Activated T-helper 17 cell treated with anti-CD3 and anti-CD28 coated beads, Interleukin-2, amount 50 U/mL, for 72 hours (primary cell): ENCODE results near the gene RAPGEF3. TPM values are rescaled to one million over a fixed set of nuclear protein-coding genes. Genes with fewer than 3 reads are reported as not detected.

Experiments used
- ATAC-seq: fragments of 150-1000 bp; cut with Tn5 transposase; replicated peaks from 2 replicates; pipeline ENCODE4 v1.10.0; 2021; ENCODE audit warnings: mild to moderate bottlenecking, moderate library complexity
- H3K27ac Mint-ChIP-seq: one replicate; pipeline ENCODE4 v1.8.0; 2022; ENCODE audit warnings: mixed read lengths
- H3K27me3 Mint-ChIP-seq: one replicate; pipeline ENCODE4 v1.8.0; 2022; ENCODE audit warnings: mixed read lengths
- H3K36me3 Mint-ChIP-seq: one replicate; pipeline ENCODE4 v1.8.0; 2022; ENCODE audit warnings: low read depth, mild to moderate bottlenecking, mixed read lengths
- H3K4me1 Mint-ChIP-seq: one replicate; pipeline ENCODE4 v1.8.0; 2022; ENCODE audit warnings: mixed read lengths
- H3K4me3 Mint-ChIP-seq: one replicate; pipeline ENCODE4 v1.8.0; 2022; ENCODE audit warnings: mild to moderate bottlenecking, mixed read lengths
- H3K9me3 Mint-ChIP-seq: one replicate; pipeline ENCODE4 v1.8.0; 2022; ENCODE audit warnings: mixed read lengths
- total RNA-seq, 2 donors: library from RNA; stranded (reverse); gene quantifications; one replicate each; pipeline ENCODE4 v1.2.3, GENCODE V29; 2022

Gene RAPGEF3
- total RNA-seq, 2 donors from 2014 or later: 1.4 to 8.4 TPM

DNA sequence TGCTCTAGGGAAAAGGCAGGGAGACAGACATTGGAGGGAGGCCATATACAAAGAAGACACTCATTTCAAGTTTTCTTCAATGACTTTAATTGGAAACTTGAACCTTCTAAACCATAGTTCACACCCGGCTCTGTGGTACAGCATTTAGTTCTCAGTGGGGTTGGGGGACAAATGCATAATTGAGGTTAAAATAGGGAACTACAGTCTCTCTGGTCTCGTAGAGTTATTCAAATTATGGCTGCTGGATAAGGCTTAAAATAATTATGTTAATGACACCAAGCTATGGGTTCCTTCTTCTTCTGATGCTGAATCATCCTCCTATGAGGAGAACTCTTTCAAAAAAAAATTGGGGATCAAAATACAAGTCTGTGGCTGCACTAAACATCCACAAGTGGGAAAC is 49.0 kb downstream of the RAPGEF3 start:
- Mint-ChIP-seq H3K36me3 (peaks cover 10% of the 10 kb centered on the region), H3K27me3 (no peaks in the 10 kb centered on the region), H3K4me1 (peaks cover 22% of the 10 kb centered on the region), H3K4me3 (no peak overlapping the region), H3K9me3 (no peaks in the 10 kb centered on the region), H3K27ac (peak overlapping the region; percentile 34)
- ATAC-seq: no peak

DNA sequence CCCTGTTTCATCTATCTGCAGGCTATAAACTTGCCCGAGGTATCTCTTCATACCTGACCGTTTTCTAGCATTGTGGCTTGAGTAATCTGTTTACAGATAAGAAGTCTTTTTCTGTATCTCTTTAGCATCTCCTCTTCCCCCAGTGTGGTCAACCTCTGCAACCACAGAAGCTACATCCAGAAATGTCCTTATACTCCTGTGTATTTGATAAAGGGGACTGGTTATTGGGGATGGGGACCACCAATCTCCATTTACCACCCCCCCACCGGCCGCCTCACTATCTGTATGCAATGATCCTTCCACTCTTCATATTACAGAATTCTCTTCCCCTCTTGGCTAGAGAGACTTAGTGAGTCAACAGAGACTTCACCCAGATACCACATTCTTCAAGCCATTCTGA is 49.4 kb downstream of the RAPGEF3 start:
- Mint-ChIP-seq H3K4me1 (peaks cover 23% of the 10 kb centered on the region), H3K9me3 (no peaks in the 10 kb centered on the region), H3K36me3 (peaks cover 10% of the 10 kb centered on the region), H3K4me3 (no peak overlapping the region), H3K27me3 (no peaks in the 10 kb centered on the region), H3K27ac (peak overlapping the region; percentile 34)
- no peak for ATAC-seq

DNA sequence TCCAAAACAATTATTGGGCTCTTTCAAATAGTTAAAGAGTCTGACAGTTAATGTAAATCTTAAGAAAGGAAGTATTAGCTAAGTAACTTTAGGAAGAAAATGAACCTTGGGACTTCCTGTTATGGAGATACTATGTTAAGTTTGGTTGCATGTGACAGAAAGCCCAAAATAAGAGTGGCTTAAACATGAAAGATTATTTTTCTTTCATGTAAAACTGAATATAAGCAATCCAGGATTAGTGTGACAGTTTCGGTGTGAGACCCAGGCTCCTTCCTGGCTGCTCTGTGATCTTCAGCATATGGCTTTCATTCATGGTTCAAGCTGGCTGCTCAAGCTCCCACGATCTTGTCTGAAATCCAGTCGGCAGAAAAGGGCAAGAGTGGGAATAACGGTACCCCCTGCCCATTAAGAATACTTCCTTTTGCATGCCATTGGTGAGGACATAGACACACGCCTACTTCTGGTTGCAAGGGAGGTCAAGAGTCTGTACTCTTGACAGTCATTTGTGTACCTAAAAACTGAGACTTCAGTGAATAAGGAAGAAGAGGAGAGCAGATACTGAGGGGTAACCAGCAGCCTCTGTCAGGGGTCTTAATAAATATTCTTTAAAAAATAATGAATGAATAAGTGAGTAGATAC is 50.7 kb downstream of the RAPGEF3 start:
- Mint-ChIP-seq H3K36me3 (peaks cover 20% of the 10 kb centered on the region), H3K4me3 (peak overlapping the region; percentile 98), H3K27ac (peak overlapping the region; percentile 70), H3K27me3 (no peaks in the 10 kb centered on the region), H3K4me1 (peaks cover 34% of the 10 kb centered on the region), H3K9me3 (no peaks in the 10 kb centered on the region)
- no peak for ATAC-seq

DNA sequence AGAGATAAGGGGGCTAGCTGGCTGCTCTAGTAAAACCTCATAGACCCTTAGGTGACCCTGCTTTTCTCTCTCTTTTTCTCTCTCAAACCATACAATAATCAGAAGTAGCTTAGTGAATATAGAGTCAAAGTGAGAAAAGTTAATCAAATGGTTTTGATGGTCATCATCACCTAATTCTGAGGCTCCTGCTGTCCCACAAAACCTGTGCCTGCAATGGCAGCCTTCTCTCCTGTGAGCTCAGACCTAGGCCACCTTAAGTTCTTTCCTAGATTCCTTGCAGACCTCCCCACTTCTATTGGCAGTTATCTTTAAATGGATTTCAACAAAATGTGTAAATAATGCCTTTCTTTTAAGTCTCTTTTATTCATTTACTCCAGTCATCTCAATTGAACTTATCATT is 51.3 kb downstream of the RAPGEF3 start:
- H3K9me3 Mint-ChIP-seq: no peaks in the 10 kb centered on the region
- no peak for ATAC-seq
- H3K36me3 Mint-ChIP-seq: peaks cover 26% of the 10 kb centered on the region
- peak overlapping the region; percentile 70 for H3K27ac Mint-ChIP-seq
- peak overlapping the region; percentile 98 for H3K4me3 Mint-ChIP-seq
- H3K4me1 Mint-ChIP-seq: peaks cover 34% of the 10 kb centered on the region
- no peaks in the 10 kb centered on the region for H3K27me3 Mint-ChIP-seq

DNA sequence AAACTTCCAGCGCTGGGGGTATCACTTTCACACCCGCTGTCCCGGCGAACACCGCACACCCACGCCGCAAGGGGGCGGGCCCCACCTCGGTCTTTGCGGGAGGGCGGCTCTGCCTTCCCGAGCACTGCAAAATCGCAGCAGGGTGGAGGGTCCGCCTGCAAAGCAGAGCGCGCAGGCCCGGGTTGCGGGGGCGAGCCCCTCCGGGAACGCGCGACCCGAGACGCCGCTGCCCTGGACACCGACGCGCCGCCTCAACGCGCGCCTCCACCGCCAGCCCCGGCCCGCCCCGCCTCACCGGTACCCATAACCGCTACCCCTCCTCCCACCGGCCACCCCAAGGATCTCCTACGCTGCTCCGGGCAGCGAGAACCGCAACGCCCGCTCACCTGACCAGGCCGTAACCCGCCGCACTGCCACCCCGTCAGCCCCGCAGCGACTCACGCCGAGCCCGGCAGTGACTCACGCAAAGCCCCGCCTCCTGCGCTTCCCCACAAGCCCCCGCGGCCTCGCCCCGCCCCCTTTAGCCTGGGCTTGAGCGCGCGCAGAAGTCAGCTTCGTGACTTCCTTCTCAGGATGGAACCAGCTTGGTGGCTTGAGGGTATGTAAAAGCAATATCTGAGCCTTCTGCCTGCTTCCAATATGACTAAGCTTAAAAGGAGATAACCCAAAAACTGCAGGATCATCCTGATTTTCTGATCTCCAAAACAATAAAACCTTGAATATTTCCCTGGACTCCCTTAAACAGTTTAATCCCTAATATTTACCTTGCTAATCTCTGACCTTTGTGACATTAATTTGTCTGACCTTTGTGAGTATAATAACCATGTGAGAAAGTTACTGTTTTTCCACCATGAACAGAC is 52.9 kb downstream of the RAPGEF3 start, which contains the start of gene RPAP3:
TSS of gene RPAP3 (minus strand) at position 465 of the 860 bp plus-strand sequence. CDS start 3,190 bp downstream, outside the sequence.
- Mint-ChIP-seq H3K4me3 (peak within 1 kb of the TSS; percentile 98), H3K9me3 (no peaks in the 10 kb centered on the region), H3K36me3 (peaks cover 41% of the 10 kb centered on the region), H3K27ac (peak within 1 kb of the TSS; percentile 97), H3K27me3 (no peaks in the 10 kb centered on the region), H3K4me1 (peaks cover 34% of the 10 kb centered on the region)
- peak; percentile 94 for ATAC-seq

DNA sequence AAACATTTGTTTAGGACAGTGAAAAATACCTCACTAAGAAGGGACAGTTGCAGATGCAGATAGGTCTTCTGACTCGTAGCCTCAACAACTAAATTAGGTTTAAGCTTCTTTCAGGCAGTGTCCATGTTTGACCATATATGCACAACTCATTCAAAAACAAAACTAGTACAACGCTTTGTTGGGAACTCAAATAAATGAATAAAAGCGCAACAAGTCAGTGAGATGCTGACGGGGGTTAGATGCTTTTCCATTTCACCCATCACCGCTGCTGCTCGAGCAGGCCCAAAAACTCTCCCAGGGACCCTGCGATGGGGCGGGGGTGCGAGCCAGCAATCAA is 53.5 kb downstream of the RAPGEF3 start:
- Mint-ChIP-seq H3K9me3 (no peaks in the 10 kb centered on the region), H3K36me3 (peaks cover 47% of the 10 kb centered on the region), H3K4me3 (peak overlapping the region; percentile 98), H3K27me3 (no peaks in the 10 kb centered on the region), H3K27ac (peak overlapping the region; percentile 47), H3K4me1 (peaks cover 34% of the 10 kb centered on the region)
- no peak for ATAC-seq

DNA sequence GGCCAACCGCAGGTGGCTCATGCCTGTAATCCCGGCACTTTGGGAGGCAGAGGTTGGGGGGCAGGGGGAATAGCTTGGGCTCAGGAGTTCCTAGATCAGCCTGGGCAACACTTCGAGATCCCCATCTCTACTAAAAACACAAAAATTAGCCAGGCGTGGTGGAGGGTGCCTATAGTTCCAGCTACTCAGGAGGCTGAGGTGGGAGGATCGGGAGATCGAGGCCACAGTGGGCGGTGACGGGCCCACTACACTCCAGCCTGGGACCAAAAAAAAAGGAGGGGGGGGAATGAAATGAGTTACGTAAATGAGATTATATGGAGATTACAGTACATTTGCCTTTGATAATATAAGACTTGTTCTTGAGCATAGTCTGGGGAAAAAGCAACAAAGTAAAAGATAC is 54.0 kb downstream of the RAPGEF3 start:
- Mint-ChIP-seq H3K9me3 (no peaks in the 10 kb centered on the region), H3K4me1 (peaks cover 34% of the 10 kb centered on the region), H3K4me3 (peak overlapping the region; percentile 98), H3K36me3 (peaks cover 52% of the 10 kb centered on the region), H3K27ac (peak overlapping the region; percentile 47), H3K27me3 (no peaks in the 10 kb centered on the region)
- no peak for ATAC-seq

DNA sequence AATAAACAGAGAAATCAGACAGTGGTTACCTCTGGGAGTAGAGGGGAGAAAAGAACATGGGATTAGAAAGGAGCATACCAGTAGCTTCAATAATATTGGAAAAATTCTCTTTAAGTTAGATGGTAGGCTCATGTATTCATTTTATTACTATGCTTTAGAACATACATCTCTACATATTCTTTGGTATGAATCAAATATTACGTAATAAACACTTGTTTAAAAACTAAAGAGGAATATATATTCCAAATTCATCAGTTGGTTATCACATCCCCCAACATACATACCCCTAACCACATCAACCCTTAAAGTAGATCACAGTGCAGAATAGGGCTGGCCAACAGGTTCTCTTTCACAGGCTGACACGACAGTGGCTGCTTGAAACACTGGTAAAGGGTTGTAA is 58.4 kb downstream of the RAPGEF3 start:
- Mint-ChIP-seq H3K4me1 (peaks cover 17% of the 10 kb centered on the region), H3K27me3 (no peaks in the 10 kb centered on the region), H3K36me3 (peaks cover 87% of the 10 kb centered on the region), H3K27ac (no peak overlapping the region), H3K9me3 (no peaks in the 10 kb centered on the region), H3K4me3 (no peak overlapping the region)
- ATAC-seq: no peak

DNA sequence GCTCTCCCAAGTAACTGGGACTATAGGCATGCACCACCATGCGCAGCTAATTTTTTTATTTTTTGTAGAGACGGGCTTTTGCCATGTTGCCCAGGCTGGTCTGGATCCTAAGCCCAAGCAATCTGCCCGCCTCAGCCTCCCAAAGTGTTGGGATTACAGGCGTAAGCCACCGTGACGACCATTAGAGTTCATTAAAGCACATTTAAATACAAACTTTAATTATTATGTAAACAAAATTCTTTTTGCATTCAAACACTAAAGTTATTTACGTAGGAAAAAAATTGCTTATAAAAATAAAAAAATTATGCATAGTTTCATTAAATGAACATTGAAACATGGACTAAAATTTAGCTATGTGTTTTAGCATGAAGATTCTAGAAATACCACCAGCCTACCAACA is 60.0 kb downstream of the RAPGEF3 start:
- peaks cover 5% of the 10 kb centered on the region for H3K4me1 Mint-ChIP-seq
- H3K36me3 Mint-ChIP-seq: peaks cover 97% of the 10 kb centered on the region
- no peak overlapping the region for H3K27ac Mint-ChIP-seq
- no peak overlapping the region for H3K4me3 Mint-ChIP-seq
- ATAC-seq: no peak
- no peaks in the 10 kb centered on the region for H3K9me3 Mint-ChIP-seq
- H3K27me3 Mint-ChIP-seq: no peaks in the 10 kb centered on the region

DNA sequence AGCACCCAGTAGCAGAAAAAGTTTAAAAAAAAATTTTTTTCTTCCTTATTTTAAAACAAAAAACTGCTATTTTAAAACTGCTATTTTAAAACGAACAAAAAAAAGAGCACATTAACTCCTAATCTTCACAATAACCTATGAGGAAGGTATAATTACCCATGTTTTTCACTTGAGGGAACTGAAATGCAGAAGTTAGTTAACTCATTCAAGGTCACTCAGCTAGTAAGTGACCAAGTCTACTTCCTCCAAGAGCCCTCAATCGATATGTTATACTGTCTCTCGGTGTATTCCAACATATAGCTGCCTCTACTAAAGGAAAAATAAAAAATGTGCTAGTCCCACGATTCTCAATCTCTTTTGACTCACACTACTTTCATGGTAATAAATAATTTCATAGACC is 60.6 kb downstream of the RAPGEF3 start:
- peaks cover 98% of the 10 kb centered on the region for H3K36me3 Mint-ChIP-seq
- no peak overlapping the region for H3K27ac Mint-ChIP-seq
- H3K4me3 Mint-ChIP-seq: no peak overlapping the region
- H3K4me1 Mint-ChIP-seq: peaks cover 3% of the 10 kb centered on the region
- no peaks in the 10 kb centered on the region for H3K27me3 Mint-ChIP-seq
- H3K9me3 Mint-ChIP-seq: no peaks in the 10 kb centered on the region
- ATAC-seq: no peak

DNA sequence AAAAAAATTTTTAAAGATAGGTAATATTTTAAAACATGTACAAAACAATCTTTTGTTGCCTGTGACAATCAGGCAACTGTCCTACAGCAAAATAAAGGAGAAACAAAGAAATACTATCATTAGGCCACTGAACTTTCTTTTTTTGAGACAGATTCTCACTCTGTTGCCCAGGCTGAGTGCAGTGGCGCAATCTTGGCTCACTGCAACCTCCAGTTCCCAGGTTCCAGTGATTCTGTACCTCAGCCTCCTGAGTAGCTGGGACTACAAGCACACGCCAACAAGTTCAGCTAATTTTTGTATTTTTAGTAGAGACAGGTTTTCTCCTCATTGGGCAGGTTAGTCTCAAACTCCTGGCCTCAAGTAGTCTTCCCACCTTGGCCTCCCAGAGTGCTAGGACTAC is 69.5 kb downstream of the RAPGEF3 start:
- Mint-ChIP-seq H3K4me1 (peaks cover 3% of the 10 kb centered on the region), H3K9me3 (no peaks in the 10 kb centered on the region), H3K36me3 (peaks cover 87% of the 10 kb centered on the region), H3K27ac (no peak overlapping the region), H3K4me3 (no peak overlapping the region), H3K27me3 (no peaks in the 10 kb centered on the region)
- ATAC-seq: no peak

DNA sequence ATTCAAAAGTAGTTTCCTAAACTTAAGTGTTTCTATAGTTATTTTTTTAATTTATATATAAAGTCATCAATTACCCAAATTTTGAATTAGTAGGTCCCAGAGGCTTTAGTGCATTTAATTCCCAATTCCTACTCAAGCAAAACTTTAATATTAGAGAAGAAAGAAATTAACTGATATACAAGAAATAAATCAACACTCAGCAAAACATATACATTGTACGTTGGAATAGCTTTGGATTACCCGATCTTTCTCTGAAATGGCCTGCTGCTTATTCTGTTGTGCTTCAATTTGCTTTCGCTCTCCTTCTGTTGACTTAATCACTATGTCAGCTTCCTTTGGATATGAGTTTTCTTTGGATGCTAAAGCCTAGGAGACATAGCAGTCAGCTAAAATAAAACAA is 71.0 kb downstream of the RAPGEF3 start:
- H3K27me3 Mint-ChIP-seq: no peaks in the 10 kb centered on the region
- peaks cover 85% of the 10 kb centered on the region for H3K36me3 Mint-ChIP-seq
- no peak overlapping the region for H3K27ac Mint-ChIP-seq
- no peak overlapping the region for H3K4me3 Mint-ChIP-seq
- H3K4me1 Mint-ChIP-seq: no peaks in the 10 kb centered on the region
- no peak for ATAC-seq
- no peaks in the 10 kb centered on the region for H3K9me3 Mint-ChIP-seq

DNA sequence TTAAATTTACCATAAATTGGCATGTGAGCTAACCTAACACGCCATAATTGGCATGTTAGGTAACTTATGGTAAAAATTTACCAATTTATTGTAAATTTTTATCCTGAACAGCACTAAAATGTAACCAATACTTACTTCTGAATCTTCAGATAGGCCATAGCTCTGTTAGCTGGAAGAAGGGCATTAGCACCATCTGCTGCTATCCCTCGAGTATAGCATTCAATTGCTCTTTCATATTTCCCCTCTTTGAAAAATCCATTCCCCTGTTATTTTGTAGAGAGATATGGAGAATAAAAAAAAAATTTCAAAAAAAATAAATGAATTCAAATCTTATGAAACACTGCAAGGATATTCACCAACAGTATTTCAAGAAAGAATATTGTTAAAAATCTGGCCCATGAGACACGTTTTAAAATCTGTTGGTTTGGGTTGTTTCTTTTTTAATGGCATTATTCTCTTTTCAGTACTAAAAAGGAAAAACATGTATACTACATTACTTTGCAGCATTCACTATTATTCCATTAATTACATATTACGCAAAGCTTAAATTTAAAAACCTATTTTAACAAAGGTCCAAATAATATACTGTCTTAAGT is 71.9 kb downstream of the RAPGEF3 start:
- Mint-ChIP-seq H3K9me3 (no peaks in the 10 kb centered on the region), H3K4me3 (no peak overlapping the region), H3K36me3 (peaks cover 85% of the 10 kb centered on the region), H3K27ac (no peak overlapping the region), H3K27me3 (no peaks in the 10 kb centered on the region), H3K4me1 (no peaks in the 10 kb centered on the region)
- no peak for ATAC-seq
